Fibroblast of lung (primary cell): ENCODE results near the gene HPSE2. TPM values are rescaled to one million over a fixed set of nuclear protein-coding genes. Genes with fewer than 3 reads are reported as not detected.

Experiments used
- DNase-seq, 2 donors: peaks; one replicate each; pipeline versions ENCODE4 v3.0.0 to v3.0.0-alpha.2; 2010; ENCODE audit warnings: low read depth in 2 of 2
- H2AFZ ChIP-seq: 2 replicates; pipeline ENCODE4 v1.5.1; 2012; ENCODE audit warnings: low read length, control low read depth, inconsistent platforms
- H3K27ac ChIP-seq: 2 replicates; pipeline ENCODE4 v1.5.1; 2011; ENCODE audit warnings: low read length, control low read depth; ENCODE audit not compliant: insufficient read depth
- H3K27me3 ChIP-seq: 2 replicates; pipeline ENCODE4 v1.5.1; 2011; ENCODE audit warnings: mild to moderate bottlenecking, low read length; ENCODE audit not compliant: control insufficient read depth, insufficient read depth
- H3K36me3 ChIP-seq: 2 replicates; pipeline ENCODE4 v1.5.1; 2011; ENCODE audit warnings: low read length; ENCODE audit not compliant: control insufficient read depth, insufficient read depth
- H3K4me1 ChIP-seq: 2 replicates; pipeline ENCODE4 v1.5.1; 2011; ENCODE audit warnings: low read length; ENCODE audit not compliant: control insufficient read depth, insufficient read depth; ENCODE audit errors: extremely low read depth
- H3K4me2 ChIP-seq: 2 replicates; pipeline ENCODE4 v1.5.1; 2011; ENCODE audit warnings: low read length, control low read depth; ENCODE audit not compliant: insufficient read depth; ENCODE audit errors: extremely low read depth
- H3K4me3 ChIP-seq, 4 experiments: fragments of 200-600 bp in 1 of 4; sonication (generic) in 1 of 4; replicated peaks in 1 of 4; 2 replicates each; pipeline ENCODE4 v1.5.1; 2011 to 2016; ENCODE audit warnings: low read length in 4 of 4, low read depth in 3 of 4, mild to moderate bottlenecking in 3 of 4, control low read depth in 2 of 4, inconsistent platforms in 1 of 4, mixed read lengths in 1 of 4; ENCODE audit not compliant: insufficient read depth in 1 of 4; ENCODE audit errors: control extremely low read depth in 1 of 4
- H3K79me2 ChIP-seq: 2 replicates; pipeline ENCODE4 v1.5.1; 2012; ENCODE audit warnings: mild to moderate bottlenecking, low read length, inconsistent platforms; ENCODE audit not compliant: control insufficient read depth, insufficient read depth
- H3K9ac ChIP-seq: 2 replicates; pipeline ENCODE4 v1.5.1; 2011; ENCODE audit warnings: mild to moderate bottlenecking, low read length, control low read depth; ENCODE audit not compliant: insufficient read depth
- H3K9me3 ChIP-seq: 2 replicates; pipeline ENCODE4 v1.5.1; 2012; ENCODE audit warnings: low read depth, low read length; ENCODE audit not compliant: control insufficient read depth, insufficient read depth
- H4K20me1 ChIP-seq: 2 replicates; pipeline ENCODE4 v1.5.1; 2011; ENCODE audit warnings: low read length; ENCODE audit not compliant: control insufficient read depth, insufficient read depth; ENCODE audit errors: extremely low read depth
- CTCF ChIP-seq, 2 donors: IDR thresholded peaks in 1 of 2; conservative IDR thresholded peaks in 1 of 2; 1 replicate in 1 of 2; 2 replicates in 1 of 2; pipeline ENCODE4 v1.5.1; 2011 to 2012; ENCODE audit warnings: low read length in 2 of 2, control low read depth in 1 of 2, inconsistent platforms in 1 of 2, low read depth in 1 of 2, mild to moderate bottlenecking in 1 of 2
- EZH2 ChIP-seq: IDR thresholded peaks from 2 replicates; pipeline ENCODE4 v1.5.1; 2012; ENCODE audit warnings: low read length, control low read depth, mild to moderate bottlenecking; ENCODE audit errors: missing control alignments
- polyA plus RNA-seq, 2 donors: library from polyadenylated mRNA; depleted of rRNA in 1 of 2; stranded (reverse) in 1 of 2; unstranded in 1 of 2; fragments of >200 nt; gene quantifications; 2 replicates each; pipeline ENCODE4 v1.2.1, GENCODE V29; 2011 to 2012; ENCODE audit warnings: missing spikeins in 1 of 2
- total RNA-seq: library from RNA; depleted of rRNA; stranded (reverse); fragments of >200 nt; gene quantifications from 2 replicates; pipeline ENCODE4 v1.2.1, GENCODE V29; 2014

Gene HPSE2
- total and polyA plus RNA-seq, 2 donors (not counting 1 experiment from before 2014, with no cell fraction given): 0.02 to 0.17 TPM

- Histone ChIP-seq H3K4me2 (no peak overlapping the region), H3K9me3 (no peaks in the 10 kb centered on the region), H2AFZ (no peak overlapping the region), H3K4me1 (no peaks in the 10 kb centered on the region), H3K4me3 (no peak overlapping the region), H3K79me2 (no peaks in the 10 kb centered on the region), H3K36me3 (no peaks in the 10 kb centered on the region), H3K27ac (no peak overlapping the region), H3K27me3 (no peaks in the 10 kb centered on the region), H3K9ac (no peak overlapping the region), H4K20me1 (no peaks in the 10 kb centered on the region)
- no peak for DNase-seq
- TF ChIP-seq CTCF (conservative IDR thresholded peaks at IDR 0.05 in 1 of 2, IDR thresholded peaks at IDR 0.05 in 1 of 2; ENCODE audit: low read depth in 1 of 2, low read length in 2 of 2): no peak
- TF ChIP-seq EZH2: no peak
Observed at GRCh38 chr10:98713586-98713985, 522.1 kb downstream of the HPSE2 start.

- TF ChIP-seq CTCF (conservative IDR thresholded peaks at IDR 0.05 in 1 of 2, IDR thresholded peaks at IDR 0.05 in 1 of 2; ENCODE audit: low read depth in 1 of 2, low read length in 2 of 2) (no peak), EZH2 (no peak)
- Histone ChIP-seq H3K27ac (no peak overlapping the region), H4K20me1 (no peaks in the 10 kb centered on the region), H3K9me3 (no peaks in the 10 kb centered on the region), H3K4me3 (no peak overlapping the region), H3K79me2 (no peaks in the 10 kb centered on the region), H2AFZ (no peak overlapping the region), H3K4me2 (no peak overlapping the region), H3K27me3 (no peaks in the 10 kb centered on the region), H3K9ac (no peak overlapping the region), H3K4me1 (no peaks in the 10 kb centered on the region), H3K36me3 (no peaks in the 10 kb centered on the region)
- DNase-seq: no peak
Observed at GRCh38 chr10:98696516-98696915, 539.1 kb downstream of the HPSE2 start.

GRCh38 chr10:98694883-98695282 is 540.8 kb downstream of the HPSE2 start:
- no peaks in the 10 kb centered on the region for H3K27me3 ChIP-seq
- no peaks in the 10 kb centered on the region for H3K36me3 ChIP-seq
- no peak overlapping the region for H3K9ac ChIP-seq
- H3K27ac ChIP-seq: no peak overlapping the region
- no peaks in the 10 kb centered on the region for H4K20me1 ChIP-seq
- H3K79me2 ChIP-seq: no peaks in the 10 kb centered on the region
- DNase-seq: peak in 1 of 2 donors; percentile 24
- no peak overlapping the region for H2AFZ ChIP-seq
- no peak overlapping the region for H3K4me3 ChIP-seq
- no peak overlapping the region for H3K4me2 ChIP-seq
- H3K4me1 ChIP-seq: no peaks in the 10 kb centered on the region
- TF ChIP-seq CTCF (conservative IDR thresholded peaks at IDR 0.05 in 1 of 2, IDR thresholded peaks at IDR 0.05 in 1 of 2; ENCODE audit: low read depth in 1 of 2, low read length in 2 of 2): no peak
- no peak for TF ChIP-seq EZH2
- H3K9me3 ChIP-seq: no peaks in the 10 kb centered on the region
